Astrocyte of the cerebellum (primary cell): Measurements from ENCODE around the gene CCM2.

Experiments
- DNase-seq: peaks from one replicate; pipeline ENCODE4 v3.0.0-alpha.2; 2011; ENCODE audit warnings: low read depth
- H3K4me3 ChIP-seq: 2 replicates; pipeline ENCODE4 v1.5.1; 2011; ENCODE audit warnings: mild to moderate bottlenecking, low read depth, low read length, moderate library complexity
- in situ Hi-C: cut with HindIII; loops from 2 replicates; pipeline ENCODE4 v1.10.0; 2017; ENCODE audit warnings: low sequenced_read_pairs
- TF ChIP-seq, protein P1 (sequence below): IDR thresholded peaks from 2 replicates; pipeline ENCODE4 v1.5.1; 2012; ENCODE audit warnings: low read length, low read depth, moderate library complexity, mild to moderate bottlenecking; ENCODE audit errors: missing control alignments

CCM2 gene

DNA sequence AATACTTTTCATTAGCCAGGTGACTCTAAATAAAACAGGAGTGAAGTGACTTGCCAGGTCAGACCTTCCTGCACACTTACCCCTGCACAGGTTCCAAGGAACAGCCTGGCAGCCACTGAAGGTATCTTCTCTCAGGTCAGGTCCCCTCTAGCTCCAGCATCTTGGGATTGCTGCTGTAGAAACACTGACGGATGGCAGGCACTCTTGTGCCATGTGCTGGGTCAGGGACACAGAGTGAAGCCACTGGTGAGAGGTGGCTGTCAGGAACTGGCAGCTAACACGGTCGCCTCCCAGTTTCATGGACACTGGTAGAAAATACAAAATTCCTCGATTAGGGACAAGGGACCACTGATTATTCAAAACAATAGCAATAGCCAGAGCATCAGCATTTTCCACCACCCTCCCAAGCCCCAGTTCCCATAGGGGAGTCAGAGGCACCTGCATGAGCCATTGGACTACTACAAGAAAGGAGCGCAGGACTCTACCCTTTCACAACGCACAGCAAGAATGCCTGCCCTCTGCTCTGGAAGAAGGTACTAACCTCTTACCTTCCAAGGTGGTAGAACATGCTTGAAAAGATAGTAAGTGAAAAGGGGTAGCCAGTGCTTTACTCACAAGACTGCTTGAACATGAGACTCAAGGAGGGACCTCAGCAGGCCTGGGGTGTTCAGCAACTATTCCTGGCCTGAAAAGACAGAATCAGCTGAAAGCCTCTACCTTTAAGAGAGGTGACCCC is 16.1 kb upstream of the CCM2 start:
- TF ChIP-seq, protein P1, sequence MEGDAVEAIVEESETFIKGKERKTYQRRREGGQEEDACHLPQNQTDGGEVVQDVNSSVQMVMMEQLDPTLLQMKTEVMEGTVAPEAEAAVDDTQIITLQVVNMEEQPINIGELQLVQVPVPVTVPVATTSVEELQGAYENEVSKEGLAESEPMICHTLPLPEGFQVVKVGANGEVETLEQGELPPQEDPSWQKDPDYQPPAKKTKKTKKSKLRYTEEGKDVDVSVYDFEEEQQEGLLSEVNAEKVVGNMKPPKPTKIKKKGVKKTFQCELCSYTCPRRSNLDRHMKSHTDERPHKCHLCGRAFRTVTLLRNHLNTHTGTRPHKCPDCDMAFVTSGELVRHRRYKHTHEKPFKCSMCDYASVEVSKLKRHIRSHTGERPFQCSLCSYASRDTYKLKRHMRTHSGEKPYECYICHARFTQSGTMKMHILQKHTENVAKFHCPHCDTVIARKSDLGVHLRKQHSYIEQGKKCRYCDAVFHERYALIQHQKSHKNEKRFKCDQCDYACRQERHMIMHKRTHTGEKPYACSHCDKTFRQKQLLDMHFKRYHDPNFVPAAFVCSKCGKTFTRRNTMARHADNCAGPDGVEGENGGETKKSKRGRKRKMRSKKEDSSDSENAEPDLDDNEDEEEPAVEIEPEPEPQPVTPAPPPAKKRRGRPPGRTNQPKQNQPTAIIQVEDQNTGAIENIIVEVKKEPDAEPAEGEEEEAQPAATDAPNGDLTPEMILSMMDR = no peak
- no peak for DNase-seq
- peak overlapping the region; percentile 76 for H3K4me3 ChIP-seq
- in situ Hi-C loops = no loop called here

DNA sequence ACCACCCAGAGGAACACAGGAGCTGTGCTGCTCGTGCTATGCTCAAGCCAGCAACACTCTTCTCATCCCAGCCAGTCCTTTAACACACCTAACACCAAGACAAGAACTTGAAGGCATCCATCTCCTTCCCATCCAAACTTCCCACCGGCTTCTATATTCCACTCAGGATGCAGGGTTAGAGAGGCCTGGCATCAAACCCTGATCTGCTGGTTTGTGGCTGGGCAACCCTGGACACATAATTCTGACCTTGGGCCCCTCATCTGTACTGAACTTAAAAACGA is 15.6 kb upstream of the CCM2 start:
- no peak for DNase-seq
- in situ Hi-C loops = no loop called here
- H3K4me3 ChIP-seq = peak overlapping the region; percentile 76
- TF ChIP-seq, protein P1 = no peak

DNA sequence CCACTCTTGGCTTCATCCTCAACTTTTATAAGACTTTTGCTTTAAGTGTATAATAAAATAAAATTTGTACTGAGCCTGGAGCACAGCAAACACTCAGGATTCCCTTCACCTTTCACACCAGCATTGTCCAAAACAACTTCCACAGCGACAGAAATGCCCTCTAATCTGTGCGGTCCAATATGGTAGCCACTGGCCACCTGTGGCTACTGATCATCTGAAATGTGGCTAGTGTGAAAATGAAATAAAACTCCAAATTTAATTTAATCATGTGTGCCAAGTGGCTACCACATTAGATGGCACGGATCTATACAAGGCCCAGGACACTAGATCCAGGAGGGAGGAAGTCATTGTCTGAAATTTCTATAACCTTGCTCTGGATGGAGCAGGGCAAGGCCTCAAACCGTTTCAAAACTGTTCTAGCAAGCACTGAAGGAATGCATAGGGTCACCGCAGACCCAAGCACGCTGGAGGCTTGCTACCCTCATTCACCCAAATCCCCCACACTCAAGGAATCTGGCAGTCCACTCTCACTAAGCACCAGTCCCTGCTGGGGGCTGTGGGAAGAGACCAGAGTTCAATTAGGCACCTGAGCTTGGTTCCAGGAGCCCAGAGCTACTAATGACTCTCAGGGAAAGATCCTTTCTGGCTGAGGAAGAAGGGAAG is 14.8 kb upstream of the CCM2 start:
- in situ Hi-C loops = no loop called here
- peak overlapping the region; percentile 76 for H3K4me3 ChIP-seq
- DNase-seq = no peak
- TF ChIP-seq, protein P1 = no peak

DNA sequence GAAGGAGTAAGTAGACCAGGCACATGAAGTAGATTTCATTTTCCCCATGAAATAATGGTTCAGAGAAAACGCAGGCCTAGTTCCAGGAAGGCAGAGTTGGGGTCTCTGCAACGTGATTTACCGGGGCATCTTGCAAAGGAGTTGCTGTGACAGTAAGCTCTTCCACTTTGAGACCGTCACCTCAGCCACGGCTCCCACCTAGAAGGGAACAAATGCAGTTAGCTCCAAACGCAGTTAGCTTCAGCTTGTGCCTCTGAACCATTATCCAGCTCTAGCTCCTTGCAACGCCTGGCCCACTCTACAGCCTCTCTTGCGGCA is 14.1 kb upstream of the CCM2 start:
- peak overlapping the region; percentile 76 for H3K4me3 ChIP-seq
- no peak for DNase-seq
- TF ChIP-seq, protein P1 = no peak
- in situ Hi-C loops = no loop called here

DNA sequence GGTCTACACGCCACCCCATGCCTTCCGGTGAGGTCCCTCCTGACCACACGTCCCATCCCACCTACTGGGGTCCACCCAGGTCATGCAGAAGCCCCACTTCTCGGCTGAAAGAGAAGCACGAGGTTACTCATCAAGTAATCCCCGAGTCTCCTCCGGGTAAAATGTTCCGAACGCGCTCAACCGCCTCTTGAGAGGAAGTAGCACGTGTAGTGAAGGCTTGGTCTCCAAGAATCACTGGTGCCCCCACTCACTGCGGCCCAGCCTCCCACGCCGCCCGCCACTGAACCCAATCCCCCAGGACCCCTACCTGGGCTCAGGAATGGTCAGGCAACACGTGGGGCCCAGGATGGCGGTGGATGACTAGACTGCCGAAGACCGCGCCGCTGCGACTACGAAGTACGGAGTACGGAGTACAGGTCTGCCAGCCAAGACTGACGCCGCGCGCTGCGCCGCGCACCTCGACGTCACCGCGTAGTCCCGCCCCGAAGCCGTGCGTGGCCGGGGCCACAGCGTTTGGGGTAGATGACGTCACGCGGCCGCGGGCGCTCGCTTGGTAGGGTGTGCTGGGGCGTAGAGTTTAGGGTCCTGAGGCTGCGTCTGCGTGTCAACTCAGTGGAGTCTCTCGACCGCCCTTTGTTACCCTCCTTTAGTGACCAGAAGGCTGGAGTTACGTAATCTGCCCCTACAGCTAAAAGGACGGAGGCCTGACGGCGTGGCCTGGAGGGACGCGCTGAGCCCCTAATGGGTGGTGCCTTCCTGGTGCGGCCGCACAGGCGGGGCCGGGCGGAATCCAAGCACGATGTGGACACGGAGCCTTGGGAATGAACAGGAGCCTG is 13.6 kb upstream of the CCM2 start:
- peak overlapping the region; percentile 76 for H3K4me3 ChIP-seq
- in situ Hi-C loops = no loop called here
- peak; percentile 82 for DNase-seq
- TF ChIP-seq, protein P1 = no peak

DNA sequence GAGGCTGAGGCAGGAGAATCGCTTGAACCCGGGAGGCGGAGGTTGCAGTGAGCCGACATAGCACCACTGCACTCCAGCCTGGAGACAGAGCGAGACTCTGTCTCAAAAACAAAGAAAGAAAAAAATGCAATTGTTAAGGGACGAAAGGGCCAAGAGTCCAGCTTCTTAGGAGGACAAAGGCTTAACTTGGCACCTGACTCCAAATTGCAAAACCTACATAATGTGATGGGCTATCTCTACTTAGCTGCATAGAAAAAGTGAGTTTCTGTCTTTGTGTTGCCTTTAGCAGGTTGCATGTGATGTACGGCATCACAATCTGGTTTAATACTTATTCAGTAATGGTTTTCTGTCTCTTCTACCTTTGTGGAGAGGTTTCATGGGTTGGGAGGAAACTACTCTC is 12.5 kb upstream of the CCM2 start:
- TF ChIP-seq, protein P1 = no peak
- DNase-seq = no peak
- in situ Hi-C loops = no loop called here
- H3K4me3 ChIP-seq = no peak overlapping the region
